H1 (cell line): Measurements from ENCODE around the gene TGOLN2.

ENCODE experiments used
- ATF2 ChIP-seq: IDR thresholded peaks from 2 replicates; pipeline ENCODE4 v1.6.1; 2012; ENCODE audit warnings: low read length, inconsistent platforms
- CTCF ChIP-seq, 3 experiments: IDR thresholded peaks; 1 replicate in 2 of 3; 2 replicates in 1 of 3; pipeline versions ENCODE4 v1.5.1 to v1.6.1; 2011; ENCODE audit warnings: low read length in 3 of 3, mild to moderate bottlenecking in 3 of 3, inconsistent platforms in 2 of 3, low read depth in 1 of 3, moderate library complexity in 1 of 3; ENCODE audit not compliant: insufficient read depth in 1 of 3; ENCODE audit errors: control extremely low read depth in 1 of 3
- EP300 ChIP-seq, 2 experiments: IDR thresholded peaks; 1 replicate in 1 of 2; 2 replicates in 1 of 2; pipeline ENCODE4 v1.6.1; 2011 to 2012; ENCODE audit warnings: low read depth in 2 of 2, low read length in 2 of 2, mild to moderate bottlenecking in 2 of 2, borderline replicate concordance in 1 of 2, inconsistent platforms in 1 of 2, moderate library complexity in 1 of 2
- EZH2 ChIP-seq: fragments of 200-600 bp; sonication (generic); IDR thresholded peaks from 2 replicates; pipeline ENCODE4 v1.7.1; 2012; ENCODE audit warnings: low read depth, mild to moderate bottlenecking, moderate library complexity, low read length, inconsistent platforms; ENCODE audit not compliant: severe bottlenecking
- FOSL1 ChIP-seq: IDR thresholded peaks from 2 replicates; pipeline ENCODE4 v1.6.1; 2011; ENCODE audit warnings: mild to moderate bottlenecking, low read depth, low read length, moderate library complexity; ENCODE audit not compliant: insufficient read depth
- KDM4A ChIP-seq: IDR thresholded peaks from one replicate; pipeline ENCODE4 v1.7.1; 2012; ENCODE audit warnings: low read depth, mild to moderate bottlenecking, moderate library complexity, low read length, inconsistent platforms; ENCODE audit not compliant: severe bottlenecking
- POLR2A ChIP-seq, 2 experiments: IDR thresholded peaks; 1 replicate in 1 of 2; 2 replicates in 1 of 2; pipeline ENCODE4 v1.6.1; 2011; ENCODE audit warnings: low read depth in 2 of 2, low read length in 2 of 2, mild to moderate bottlenecking in 2 of 2; ENCODE audit errors: control extremely low read depth in 1 of 2
- POLR2AphosphoS5 ChIP-seq: IDR thresholded peaks from 2 replicates; pipeline ENCODE4 v1.6.1; 2011; ENCODE audit warnings: low read depth, low read length
- TF ChIP-seq, protein P1 (sequence below): IDR thresholded peaks from 2 replicates; pipeline ENCODE4 v1.6.1; 2011; ENCODE audit warnings: low read length, improper control_type of control experiment

- TF ChIP-seq EP300 (IDR thresholded peaks at IDR 0.05; ENCODE audit: borderline replicate concordance in 1 of 2, low read depth in 2 of 2, low read length in 2 of 2) = no peak
- TF ChIP-seq EZH2 = no peak
- no peak for TF ChIP-seq CTCF (IDR thresholded peaks at IDR 0.05; ENCODE audit: control extremely low read depth in 1 of 3, insufficient read depth in 1 of 3, low read depth in 1 of 3, low read length in 3 of 3)
- no peak for TF ChIP-seq POLR2A (IDR thresholded peaks at IDR 0.05; ENCODE audit: control extremely low read depth in 1 of 2, low read depth in 2 of 2, low read length in 2 of 2)
- TF ChIP-seq FOSL1 = no peak
- no peak for TF ChIP-seq KDM4A
- TF ChIP-seq, protein P1, sequence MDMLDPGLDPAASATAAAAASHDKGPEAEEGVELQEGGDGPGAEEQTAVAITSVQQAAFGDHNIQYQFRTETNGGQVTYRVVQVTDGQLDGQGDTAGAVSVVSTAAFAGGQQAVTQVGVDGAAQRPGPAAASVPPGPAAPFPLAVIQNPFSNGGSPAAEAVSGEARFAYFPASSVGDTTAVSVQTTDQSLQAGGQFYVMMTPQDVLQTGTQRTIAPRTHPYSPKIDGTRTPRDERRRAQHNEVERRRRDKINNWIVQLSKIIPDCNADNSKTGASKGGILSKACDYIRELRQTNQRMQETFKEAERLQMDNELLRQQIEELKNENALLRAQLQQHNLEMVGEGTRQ = no peak
- no peak for TF ChIP-seq POLR2AphosphoS5
- no peak for TF ChIP-seq ATF2
Measured at GRCh38 chr2:85319796-85320195, 8.0 kb downstream of the TGOLN2 start.
